ENCODE measurements around the gene POLL.

The POLL gene

DNA sequence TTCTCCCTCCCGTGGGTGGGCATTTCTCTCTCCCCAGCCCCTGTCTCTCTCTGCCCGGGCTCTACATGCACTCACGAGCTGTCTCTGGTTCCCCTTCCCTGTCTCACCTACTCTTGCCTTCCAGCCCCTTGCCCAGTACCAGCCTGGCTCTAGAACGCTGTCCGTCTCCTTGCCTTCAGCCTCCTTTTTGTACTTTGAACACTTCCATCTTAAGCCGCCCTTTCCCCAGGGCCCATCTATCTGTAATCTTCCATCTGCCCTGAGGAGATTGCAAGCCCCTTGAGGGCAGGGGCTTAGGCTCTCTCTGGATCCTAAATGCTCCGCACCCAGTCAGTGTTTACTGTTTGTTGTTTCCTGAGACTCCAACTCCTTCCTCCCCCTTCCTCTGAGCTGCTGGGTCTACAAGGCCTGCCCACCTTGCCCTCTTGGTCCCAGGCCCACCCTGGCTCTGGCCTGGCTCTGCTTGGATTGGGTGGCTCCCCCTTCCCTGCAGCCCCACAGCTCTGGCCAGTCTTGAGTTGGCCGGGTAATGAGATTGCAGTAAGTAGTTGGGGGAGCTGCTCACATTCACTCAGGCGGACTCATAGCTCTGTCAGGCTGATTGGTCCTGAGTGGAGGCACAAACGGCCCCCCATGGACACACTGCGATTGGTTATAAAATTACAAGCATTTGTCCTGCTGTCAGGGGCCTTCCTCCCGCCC, 28.3 kb downstream of the POLL start:
- DNase-seq = no peak

DNA sequence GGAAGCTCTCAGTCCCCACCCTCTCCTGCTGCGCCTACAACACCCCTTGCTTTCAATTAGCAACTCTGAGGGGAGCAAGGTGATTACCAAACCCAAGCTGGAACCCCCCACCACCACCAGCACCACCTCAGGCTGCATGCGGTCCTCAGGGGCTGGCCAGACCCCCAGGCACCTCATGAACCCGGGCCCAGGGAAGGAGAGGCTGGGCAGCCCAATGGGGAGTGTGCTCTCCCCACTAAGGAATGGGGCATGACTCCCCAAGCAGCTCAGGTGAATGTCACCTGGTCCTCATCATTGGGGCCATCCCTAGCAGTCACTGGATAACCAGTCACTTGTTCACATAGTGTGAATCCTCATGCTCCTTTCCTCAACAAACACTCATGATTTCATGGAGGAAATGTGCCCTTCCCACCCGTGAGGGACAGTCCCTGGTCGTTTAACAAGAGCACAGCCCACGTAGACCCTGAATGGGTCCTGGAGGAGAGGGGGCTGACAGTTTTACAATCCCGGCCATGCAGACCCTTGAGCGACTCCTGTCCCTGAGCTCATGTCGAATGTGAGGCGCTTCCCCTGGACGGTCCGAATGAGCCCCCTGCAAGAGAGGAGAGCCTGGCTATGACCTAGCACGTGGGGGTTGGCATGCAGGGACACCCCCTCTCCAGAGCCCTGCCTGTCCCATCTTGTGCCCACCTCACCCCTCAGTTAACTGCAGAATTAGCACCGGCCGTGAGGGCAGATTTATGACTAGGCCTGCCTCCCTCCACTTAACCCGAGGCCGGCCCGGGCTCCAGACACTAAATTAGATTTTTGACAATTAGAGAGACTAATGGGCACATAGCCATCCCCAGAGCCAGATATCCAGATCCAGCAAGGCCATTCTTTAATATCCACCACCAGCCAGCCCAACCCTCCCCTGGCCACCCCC, 29.1 kb downstream of the POLL start:
- DNase-seq = no peak

DNA sequence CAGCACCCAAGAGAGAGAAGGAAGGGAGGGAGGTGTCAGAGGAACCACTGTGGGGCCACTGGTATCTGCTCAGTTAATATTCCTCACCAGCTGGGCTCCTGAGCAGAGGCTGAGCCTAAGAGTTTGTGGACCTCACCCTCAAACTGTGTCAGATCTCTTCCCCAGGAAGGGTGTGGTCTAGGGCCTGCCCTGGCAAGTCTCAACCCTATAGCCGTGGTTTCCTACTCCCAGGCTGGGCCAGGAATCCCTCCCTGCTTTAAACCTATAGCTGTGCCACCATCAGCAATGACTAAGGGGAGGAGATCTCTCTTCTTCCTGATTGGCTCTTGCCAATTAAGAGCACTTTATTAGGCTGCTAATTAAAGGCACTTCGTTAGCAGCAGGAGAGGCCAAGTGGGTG, 29.9 kb downstream of the POLL start:
- no peak for DNase-seq

DNA sequence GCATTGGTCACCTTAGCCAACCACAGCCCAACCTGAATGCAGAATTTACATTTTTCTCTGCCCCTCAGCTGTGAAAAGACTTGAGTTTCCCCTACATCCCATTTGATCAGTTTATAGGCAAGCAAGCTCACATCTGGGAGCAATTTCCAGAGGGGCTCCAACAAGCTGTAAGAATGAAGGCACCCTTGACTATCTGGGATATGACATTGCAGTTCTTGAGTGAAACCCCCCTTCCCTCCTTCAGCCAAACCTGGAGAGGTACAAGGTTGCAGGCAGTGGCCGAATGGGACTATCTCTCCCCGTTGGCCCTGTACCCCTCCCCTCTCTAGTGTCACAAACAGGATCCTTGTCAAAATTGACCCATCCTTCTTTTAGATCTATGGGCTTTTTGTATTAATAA, 30.5 kb downstream of the POLL start:
- no peak for DNase-seq

DNA sequence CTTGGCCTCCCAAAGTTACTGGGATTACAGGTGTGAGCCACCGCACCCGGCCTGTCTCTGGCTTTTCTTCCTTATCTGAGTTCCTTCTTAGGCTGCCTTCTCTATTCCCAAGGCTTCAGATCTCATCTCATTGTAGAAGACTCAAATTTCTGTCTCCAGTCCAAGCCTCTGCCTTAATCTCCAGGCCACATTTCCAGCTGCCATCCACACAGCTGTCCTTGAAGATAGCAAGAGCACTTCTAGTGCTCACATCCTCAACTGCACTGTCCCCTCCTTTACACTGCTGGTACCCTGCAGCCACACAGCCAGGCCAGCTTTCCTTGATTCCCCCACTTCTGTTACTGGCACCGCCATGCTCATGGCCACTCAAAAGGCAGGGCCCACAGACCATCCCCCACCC, 35.6 kb downstream of the POLL start:
- DNase-seq = no peak

DNA sequence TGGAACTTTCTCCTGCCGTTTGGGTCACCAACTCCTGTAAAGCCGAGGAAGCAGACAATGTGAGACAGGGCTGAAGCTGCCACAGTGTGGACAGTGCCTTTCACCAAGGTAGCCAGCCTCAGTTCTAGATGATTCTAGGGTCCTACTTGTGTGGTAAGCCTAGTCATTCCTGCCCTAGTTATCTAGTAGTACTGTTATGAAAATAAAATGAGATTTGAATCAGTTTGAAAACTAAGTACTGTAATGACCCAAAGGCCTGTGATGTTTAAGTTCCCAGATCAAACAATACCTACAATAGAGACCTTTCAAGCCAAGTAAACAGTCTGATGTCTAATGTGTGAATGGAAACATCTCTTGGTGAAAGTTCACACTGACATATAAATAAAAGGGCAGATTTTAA, 37.1 kb downstream of the POLL start:
- DNase-seq = no peak

DNA sequence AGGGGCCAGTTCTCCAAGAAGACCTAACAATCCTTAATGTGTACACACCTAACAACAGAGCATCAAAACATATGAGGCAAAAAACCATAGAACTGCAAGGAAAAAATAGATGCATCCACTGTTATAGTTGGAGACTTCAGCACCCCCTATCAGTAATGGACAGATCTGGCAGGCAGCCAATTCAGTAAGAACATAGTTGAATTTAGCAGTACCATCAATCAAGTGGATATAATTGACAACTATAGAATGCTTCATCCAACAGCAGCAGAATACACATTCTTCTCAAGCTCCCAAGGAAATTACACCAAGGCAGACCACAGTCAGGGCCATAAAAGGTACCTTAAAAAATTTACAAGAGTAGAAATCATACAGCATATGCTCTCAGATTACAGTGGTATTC, 42.2 kb downstream of the POLL start:
- no peak for DNase-seq

DNA sequence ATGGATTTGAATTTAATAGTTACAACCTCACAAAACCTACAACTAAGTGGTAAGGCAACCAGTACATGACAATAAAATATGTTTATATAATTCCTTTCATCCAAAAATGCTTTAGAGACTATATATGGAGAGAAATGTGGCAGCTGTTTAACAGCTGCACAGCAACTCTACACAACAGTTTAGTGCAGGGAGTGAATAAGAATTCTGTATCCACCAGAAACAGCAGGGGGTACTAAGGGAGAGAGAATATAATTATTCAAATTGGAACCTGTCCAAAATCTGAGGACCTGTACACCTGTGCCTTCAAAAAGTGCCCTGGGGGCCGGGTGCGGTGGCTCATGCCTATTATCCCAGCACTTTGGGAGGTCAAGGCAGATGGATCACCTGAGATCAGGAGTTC, 49.6 kb downstream of the POLL start:
- no peak for DNase-seq

DNA sequence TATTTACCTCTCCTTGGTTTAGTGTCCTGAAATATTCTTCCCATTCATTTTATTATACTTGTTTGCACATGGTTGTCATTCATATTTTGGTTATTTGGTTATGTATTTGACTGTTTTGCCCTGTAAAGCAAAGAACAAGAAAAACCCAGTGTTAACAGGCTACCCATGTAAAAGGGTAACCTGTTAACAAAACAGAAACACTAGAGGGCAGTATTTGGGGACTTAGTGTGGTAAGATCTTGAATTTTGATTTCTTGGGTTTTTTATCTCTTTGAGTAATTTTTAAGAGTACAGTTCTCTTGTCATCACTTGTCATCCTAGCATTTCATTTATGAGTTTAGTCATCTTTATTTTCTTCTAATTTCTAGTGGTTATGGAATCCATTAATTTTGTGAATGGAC, 51.3 kb downstream of the POLL start:
- no peak for DNase-seq

DNA sequence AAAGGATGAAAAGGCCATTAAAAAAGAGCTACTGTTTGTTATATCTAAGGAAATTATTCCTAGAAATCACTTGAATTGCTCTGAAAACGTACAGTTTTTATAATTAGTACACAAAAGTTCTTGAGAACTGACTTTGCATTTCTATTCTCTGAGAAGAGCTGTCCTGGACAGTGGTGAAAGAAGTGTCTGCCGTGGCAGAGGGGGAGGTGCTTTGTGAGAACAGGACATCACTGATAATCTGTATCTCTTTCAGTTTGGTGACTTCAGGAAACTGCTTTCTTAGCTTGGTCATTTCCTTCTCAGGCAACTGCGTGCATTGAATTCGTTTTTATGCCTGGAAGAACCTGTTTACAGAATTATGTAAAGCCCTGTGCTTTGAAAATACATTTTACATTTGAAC, 52.1 kb downstream of the POLL start:
- no peak for DNase-seq

DNA sequence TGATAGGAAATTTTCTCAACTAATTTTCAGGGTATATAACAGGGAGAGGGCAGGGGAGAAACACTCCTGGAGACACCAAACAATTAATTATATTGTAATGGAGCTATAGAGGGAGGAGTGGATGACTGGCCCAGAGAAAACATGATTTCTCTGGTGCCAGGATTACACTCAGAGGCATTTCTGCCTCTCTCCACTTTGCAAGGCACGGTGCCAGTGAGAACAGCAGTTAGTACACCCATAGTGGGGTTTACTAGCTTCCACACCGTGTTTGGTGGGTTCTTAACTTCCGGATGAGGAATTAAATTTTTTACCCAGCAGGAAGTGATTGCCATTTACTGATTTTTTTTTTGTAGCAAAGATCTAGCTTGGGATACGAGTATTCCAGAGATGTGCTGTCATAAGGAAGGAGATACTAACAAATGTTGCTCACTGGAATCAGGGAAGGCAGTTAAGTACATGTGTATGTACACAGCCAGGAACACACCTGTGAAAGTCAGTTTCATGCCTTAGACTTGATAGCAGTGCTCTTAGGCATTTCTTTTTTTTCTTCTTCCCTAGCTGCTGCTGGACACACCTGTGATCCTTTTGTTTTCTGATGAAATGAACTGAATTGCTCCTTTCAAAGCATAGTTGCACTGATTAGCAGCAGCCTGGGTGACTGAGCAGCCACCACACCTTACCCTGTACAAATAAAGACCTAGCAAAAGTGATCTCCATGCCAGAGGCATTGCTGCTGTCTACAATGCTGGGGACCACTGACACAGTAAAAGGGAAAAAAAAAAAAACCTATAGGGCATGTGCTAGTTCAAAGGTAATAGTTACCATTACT, 58.1 kb downstream of the POLL start:
- no peak for DNase-seq

DNA sequence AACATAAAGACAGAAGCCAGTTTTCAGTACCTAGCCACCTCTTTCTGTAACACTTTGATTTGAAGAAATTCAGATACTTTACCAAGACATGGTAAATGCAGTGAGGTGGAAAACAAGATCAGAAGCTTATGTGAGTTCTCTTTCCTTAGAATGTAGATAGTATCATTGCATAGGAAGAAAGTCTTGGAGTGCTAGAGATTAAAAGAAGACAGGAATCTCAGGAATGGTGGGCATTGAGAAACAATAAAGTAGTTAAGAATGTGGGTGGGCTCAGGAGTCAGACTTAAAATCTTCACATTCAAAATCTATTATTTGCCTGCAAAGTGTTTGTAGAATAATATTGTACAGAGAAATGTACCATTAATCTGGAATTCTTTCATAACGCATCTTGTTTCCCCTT, 58.9 kb downstream of the POLL start:
- no peak for DNase-seq

All from effector CD8-positive, alpha-beta T cell (primary cell).